CD1c-positive myeloid dendritic cell (primary cell): ENCODE measurements around the gene PSME4.

ENCODE experiments used
- DNase-seq: peaks from one replicate; pipeline ENCODE4 v3.0.0-alpha.2; 2016; ENCODE audit errors: extremely low spot score

PSME4 gene, protein sequence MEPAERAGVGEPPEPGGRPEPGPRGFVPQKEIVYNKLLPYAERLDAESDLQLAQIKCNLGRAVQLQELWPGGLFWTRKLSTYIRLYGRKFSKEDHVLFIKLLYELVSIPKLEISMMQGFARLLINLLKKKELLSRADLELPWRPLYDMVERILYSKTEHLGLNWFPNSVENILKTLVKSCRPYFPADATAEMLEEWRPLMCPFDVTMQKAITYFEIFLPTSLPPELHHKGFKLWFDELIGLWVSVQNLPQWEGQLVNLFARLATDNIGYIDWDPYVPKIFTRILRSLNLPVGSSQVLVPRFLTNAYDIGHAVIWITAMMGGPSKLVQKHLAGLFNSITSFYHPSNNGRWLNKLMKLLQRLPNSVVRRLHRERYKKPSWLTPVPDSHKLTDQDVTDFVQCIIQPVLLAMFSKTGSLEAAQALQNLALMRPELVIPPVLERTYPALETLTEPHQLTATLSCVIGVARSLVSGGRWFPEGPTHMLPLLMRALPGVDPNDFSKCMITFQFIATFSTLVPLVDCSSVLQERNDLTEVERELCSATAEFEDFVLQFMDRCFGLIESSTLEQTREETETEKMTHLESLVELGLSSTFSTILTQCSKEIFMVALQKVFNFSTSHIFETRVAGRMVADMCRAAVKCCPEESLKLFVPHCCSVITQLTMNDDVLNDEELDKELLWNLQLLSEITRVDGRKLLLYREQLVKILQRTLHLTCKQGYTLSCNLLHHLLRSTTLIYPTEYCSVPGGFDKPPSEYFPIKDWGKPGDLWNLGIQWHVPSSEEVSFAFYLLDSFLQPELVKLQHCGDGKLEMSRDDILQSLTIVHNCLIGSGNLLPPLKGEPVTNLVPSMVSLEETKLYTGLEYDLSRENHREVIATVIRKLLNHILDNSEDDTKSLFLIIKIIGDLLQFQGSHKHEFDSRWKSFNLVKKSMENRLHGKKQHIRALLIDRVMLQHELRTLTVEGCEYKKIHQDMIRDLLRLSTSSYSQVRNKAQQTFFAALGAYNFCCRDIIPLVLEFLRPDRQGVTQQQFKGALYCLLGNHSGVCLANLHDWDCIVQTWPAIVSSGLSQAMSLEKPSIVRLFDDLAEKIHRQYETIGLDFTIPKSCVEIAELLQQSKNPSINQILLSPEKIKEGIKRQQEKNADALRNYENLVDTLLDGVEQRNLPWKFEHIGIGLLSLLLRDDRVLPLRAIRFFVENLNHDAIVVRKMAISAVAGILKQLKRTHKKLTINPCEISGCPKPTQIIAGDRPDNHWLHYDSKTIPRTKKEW (N-terminal part only)

DNA sequence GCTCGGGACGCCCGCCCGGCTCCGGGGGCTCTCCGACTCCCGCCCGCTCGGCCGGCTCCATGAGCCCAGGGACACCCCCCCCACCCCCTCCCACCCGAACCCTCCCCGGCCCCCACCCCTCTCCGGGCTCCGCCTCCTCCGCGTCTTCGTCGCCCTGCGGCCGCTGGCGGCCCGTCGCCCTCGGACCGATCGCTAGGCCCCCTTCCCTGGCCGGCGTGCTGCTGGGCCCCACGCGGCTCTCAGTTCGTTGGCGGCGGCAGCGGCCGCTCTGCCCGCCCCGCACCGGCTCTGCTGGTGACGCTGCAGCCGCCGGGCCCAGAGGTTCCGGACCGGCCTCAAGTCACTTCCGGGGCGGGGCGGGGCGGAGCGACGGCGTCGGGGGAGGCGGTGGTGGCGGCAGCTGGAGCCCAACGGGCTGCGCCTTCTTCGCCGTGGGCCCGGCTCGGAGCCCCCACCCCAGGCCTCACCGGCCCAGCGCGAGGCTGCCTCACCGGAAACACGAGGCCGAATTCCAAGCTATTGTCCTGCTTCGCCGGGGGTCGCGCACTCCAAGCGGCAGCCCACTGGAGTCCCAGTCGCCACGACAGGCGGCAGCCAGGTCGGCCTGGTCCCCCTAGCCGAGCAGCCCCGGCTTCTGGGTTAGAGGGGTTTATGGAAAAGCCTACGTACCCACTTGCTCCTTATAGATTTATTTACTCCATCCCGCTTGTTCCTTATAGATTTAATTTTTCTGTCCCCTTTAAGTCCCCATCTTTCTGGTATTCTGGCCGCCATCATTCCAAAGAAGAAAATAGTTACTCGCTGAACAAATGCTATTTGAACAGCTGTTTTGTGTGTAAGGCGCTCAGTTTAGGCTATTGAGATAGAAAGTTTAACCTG, at the start of gene PSME4:
PSME4 (minus strand) TSS at position 270 of the 879 bp plus-strand sequence; CDS start at position 61, 209 bp downstream.
- DNase-seq = peak; percentile 95

DNA sequence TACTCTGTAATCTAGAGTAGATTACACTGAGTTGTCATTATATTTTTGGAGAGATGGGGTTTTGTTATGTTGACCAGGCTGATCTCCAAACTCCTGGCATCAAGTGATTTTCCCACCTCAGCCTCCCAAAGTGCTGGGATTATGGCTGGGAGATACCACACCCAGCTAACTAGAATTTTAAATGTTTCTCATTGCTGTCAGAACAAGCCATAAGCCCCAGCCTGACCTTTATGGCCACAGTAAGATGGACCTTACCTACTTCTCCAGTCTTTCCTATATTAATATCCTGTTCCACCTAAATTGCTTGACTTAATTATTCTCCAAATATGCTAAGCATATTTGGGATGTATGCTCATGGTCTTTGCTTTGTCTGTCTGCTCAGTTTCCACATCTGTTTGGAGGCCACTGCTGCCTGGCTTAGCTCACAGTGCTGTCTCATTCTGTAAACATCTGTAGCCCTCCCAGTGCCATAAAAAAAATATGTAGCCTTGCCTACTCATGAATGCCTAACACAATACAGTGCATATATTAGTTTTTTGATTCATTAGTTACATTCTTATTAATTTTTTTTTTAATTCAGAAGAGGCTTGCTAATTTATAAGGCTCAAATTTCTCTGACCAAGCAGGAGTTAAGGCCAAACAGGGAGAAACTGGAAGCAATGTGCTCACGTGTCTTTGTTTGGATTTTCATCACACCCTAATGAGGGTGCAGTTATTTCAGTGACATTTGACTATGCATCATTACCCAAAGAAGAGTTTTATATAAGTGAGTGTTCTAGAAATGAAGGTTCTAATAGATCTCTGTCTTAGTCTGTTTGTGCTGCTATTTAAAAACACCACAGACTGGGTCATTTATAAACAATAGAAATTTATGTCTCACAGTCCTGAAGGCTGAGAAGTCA, 45.3 kb upstream of the PSME4 start:
- DNase-seq = no peak

DNA sequence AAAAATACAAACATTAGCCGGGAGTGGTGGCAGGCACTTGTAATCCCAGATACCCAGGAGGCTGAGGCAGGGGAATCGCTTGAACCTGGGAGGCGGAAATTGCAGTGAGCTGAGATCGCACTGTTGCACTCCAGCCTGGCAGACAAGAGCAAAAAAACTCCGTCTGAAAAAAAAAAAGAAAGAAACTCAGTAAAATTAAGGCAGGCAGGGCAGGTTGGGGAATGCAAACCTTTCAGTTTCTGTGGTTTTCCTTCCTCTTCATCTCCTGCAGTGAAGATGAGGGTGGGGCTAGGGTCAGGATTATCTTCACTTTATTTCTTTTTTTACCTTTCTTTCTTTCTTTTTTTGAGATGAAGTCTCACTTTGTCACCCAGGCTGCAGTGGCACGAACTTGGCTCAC, 43.2 kb upstream of the PSME4 start:
- DNase-seq = no peak

DNA sequence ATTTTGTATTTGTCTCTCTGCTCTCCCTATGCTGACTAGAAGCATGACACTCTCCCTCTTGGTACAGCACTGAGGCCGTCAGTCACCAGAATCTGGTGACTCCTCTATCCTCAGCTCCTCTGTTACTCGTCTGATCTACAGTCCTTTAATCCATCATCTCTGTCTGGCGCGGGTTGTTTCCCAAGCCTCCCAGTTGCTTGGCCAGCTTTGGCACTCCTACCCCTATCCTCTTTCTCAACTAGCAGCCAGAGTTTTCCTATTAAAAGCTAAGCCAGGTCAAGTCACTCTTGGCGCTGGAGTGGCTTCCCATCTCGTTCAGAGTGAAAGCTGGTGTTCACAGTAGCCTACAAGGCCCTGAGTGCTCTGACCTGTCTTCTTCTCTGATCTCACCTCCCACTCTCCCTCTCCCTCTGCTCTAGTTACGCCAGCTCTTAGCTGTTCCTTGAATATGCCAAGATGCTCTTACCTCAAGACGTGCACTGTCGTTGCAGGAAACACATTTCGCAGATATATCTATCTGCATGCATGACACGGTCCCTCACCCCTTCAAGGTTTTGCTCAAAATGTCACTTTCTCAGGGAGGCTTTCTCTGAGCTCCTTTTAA, 41.8 kb upstream of the PSME4 start:
- no peak for DNase-seq

DNA sequence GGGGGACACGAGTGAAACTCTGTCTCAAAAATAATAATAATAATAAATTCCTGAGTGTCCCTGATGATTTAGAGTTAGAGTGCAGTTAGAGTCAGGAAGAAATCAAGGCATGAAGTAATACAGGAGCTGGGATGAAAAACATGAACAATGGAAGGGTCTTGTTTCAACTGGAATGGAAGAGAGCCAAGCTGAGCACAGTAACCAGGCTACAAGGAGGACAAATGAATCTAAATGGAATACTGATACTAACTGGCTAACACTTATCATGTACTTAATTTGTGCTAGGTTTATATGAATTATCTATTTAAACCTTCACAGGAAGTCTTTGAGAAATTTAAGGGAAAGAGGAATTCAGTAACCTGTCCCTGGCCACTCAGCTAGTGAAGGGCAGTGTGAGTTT, 38.8 kb upstream of the PSME4 start:
- no peak for DNase-seq

DNA sequence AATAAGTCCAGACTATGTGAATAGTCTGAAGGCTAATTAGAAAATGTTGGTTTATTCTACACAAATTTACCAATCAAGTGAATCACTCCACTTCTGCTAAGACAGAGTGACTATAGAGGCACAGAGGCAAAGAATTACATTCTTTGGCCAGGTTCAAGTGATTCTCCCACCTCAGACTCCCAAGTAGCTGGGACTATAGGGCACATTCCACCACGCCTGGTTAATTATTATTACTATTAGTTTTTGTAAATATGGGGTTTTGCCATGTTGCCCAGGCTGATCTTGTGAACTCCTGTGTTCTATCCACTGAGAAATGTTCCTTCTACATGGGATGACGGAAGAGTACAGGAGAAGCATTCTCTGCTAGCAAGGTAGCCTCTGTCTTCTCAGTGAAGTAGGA, 37.6 kb upstream of the PSME4 start:
- DNase-seq = no peak

DNA sequence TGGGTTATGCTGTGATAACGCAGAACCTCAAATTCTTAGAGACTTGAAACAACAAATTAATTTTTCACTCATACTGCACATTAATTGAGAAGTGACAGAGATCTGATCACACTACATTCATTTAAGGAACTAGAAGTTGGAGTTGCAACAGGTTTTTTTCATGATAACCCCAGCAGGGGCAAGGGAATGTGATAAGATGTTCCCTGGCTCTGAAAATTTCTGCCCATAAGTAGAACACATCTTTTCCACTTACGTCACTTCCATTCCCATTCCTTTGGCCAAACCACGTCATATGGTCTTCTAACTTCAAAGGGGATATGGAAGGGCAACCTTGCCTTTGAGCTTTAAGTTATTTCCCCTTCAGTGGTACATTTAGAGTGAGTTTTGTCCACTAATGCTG, 29.7 kb upstream of the PSME4 start:
- no peak for DNase-seq

DNA sequence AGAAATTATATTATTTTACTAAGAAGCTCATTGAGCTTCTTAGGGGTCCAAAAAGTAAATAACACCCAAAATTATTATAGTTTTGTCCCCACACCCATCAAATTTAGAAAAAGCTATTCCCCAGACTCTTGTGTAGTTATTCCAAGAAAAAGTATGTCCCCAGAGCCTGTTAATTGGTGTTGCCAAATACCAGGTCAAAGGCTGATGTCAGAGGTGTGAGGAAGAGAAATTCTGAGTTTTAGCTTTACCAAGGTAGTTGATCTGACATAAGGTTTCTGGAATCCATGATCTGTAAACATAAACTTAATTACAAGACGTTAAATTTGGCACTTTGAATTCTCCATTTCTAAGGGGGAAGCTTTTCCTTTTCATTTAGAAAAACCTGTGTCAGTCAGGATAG, 29.3 kb upstream of the PSME4 start:
- no peak for DNase-seq

DNA sequence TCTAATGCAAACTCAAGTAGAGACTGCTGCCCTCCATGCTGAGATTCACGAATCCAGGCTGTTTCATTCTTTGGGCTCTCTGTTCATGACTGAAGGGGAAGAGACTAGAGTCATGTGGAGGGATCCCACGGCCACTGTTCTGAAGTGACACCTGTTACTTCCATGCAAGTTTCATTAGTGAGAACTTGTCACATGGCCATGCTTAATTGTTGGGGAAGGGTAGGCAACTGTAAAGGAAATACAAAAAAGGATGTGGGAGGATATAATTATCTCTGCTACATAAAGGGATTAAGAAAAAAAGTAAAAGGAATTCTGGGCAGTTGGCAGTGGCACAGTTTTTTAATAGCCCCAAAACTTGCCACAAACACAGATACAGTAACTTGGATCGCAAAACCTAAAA, 28.0 kb upstream of the PSME4 start:
- no peak for DNase-seq

DNA sequence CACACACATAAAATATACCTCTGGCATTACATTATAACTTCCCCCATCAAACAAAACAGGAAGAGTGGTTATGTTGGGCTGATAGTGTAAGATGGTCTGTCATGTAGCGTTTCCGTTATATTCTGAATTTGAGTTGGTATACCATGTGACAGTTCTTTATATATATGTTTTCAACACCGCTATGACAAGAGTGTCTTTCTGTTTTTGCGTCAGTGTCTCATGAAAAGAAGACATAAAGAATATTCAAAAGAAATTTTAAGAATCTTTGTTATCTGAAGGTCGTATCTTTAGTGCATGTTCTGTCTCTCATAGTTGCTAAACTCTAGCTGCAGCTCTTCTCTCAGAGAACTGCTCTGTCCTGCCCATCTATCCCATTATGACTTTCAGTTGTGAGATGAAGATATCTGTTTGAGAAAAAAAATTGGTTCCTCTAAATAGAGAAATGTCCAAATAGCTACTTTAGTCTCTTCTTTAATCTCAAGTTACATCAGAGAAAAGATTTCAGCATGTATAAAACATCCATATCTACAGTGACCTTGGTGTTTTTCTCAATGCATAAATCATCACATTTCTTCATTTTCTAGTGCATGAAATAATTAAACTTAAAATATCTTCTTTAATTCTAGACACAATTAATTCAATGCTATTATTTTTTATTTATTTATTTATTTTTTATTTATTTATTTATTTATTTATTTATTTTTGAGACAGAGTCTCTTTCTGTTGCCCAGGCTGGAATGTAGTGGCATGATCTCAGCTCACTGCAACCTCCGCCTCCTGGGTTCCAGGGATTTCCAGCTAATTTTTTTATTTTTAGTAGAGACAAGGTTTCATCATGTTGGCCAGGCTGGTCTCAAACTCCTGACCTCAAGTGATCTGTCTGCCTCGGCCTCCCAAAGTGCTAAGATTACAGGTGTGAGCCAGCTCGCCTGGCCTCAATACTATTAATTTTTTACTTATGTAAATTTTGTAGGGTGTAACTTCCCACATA, 24.3 kb upstream of the PSME4 start:
- DNase-seq = peak; percentile 32

DNA sequence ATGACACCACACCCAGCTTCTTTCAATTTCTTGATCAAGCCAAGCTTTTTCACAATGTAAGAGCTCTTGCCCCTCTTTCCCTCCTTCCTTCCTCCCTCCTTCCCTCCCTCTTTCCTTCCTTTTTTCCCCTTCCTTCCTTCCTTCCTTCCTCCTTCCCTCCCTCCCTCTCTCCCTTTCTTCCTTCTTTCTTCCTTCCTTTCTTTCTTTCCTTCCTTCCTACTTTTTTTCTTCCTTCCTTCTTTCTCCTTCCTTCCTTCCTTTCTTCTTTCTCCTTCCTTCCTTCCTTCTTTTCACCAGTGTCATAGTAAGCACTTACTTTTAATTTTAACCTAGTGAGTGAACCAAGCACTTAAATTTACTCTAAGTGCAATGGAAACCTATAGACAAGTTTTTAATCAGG, 21.2 kb upstream of the PSME4 start:
- no peak for DNase-seq

DNA sequence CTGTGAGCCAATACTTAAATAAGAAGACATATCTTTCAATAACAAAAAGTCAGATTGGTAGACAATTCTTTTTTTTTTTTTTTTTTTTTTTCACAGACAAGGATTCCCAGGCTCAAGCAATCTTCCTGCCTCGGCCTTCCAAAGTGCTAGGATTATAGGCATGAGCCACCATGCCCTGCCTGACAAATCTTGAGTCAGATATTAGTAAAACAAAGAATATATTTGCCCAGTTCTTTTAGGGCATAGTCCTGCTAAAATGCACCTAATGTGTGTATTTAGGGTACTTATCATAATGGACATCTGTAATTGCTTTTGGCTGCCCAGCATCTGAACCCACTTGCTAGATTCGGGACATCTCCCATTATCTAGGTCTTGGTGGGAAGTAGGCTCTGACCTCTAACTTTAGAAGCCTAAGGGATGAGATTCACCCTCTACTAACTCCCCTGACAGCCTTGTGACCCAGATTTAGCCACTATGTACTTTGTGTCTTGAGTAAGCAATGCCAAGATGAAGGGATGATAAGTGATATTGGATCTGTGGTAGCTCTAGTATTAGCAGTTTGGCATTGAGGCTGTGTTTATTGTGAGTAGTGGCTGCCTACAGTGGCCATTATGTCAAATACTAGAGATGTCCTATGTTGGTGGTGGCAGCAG, 18.5 kb upstream of the PSME4 start:
- DNase-seq = no peak

DNA sequence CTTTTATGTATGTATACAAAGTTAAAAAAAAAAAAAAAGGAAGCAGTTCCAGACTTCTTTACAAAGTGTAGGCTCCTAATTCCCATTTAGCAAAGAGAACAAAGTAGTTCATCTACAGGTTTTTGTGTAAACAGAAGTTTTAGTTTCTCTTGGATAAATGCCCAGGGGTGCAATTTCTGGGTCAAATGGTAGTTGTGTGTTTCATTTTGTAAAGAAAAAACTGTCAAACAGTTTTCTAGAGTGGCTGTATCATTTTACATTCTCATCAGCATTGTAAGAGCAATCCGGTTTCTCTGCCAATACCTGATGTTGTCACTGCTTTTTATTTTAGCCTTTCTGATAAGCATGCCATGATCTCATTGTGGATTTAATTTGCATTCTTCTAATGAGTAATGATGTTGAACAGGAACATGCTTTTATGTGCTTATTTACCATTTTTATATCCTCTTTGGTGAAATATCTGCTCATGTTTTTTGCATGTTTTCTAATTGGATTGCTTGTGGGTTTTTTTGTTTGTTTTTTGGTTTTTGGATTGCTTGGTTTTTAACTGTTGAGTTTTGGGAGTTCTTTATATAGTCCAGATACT, 16.6 kb upstream of the PSME4 start:
- no peak for DNase-seq

DNA sequence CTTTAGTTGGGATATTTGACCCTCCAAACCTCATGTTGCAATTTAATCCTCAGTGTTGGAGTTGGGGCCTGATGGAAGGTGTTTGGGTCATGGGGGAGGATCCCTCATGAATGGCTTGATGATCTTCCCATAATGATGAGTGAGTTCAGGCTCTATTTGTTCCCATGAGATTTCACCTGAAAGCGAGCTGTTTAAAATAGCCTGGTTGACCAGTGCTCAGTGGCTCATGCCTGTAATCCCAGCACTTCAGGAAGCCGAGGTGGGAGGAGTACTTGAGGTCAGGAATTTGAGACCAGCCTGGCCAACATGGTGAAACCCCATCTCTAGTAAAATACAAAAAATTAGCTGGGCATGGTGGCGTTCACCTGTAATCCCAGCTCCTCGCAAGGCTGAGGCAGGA, 14.9 kb upstream of the PSME4 start:
- DNase-seq = no peak

DNA sequence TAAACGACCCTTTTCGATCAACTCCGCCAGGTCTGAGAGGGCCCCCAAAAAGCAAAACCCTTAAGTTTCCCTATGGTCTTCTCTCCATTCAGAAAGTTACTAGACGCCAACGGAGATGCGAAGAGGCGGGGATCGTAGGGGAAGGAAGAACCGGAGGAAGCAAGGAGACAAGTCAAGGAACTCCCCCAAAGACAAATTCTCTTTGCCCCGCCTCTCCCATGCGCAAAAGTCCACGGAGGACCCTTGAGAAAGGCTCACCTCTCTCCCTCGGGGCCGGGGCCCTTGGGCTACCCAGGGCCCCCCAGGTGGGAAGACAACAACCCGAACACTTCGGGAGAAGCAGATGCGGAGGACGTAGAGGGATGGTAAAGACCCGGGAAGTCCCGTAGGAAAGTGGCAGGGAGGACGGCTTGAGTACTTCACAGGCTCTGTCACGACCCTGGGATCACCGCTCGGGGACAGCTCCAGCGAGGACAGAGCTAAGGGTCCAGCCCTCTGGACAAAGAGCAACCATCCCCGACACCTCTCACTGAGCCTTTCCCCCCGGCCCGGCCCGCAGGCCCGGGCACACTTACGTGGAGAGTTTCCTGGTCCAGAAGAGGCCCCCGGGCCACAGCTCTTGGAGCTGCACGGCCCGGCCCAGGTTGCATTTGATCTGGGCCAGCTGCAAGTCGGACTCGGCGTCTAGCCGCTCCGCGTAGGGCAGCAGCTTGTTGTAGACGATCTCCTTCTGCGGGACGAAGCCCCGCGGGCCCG, 647 bp downstream of the PSME4 start:
- DNase-seq = peak; percentile 66

DNA sequence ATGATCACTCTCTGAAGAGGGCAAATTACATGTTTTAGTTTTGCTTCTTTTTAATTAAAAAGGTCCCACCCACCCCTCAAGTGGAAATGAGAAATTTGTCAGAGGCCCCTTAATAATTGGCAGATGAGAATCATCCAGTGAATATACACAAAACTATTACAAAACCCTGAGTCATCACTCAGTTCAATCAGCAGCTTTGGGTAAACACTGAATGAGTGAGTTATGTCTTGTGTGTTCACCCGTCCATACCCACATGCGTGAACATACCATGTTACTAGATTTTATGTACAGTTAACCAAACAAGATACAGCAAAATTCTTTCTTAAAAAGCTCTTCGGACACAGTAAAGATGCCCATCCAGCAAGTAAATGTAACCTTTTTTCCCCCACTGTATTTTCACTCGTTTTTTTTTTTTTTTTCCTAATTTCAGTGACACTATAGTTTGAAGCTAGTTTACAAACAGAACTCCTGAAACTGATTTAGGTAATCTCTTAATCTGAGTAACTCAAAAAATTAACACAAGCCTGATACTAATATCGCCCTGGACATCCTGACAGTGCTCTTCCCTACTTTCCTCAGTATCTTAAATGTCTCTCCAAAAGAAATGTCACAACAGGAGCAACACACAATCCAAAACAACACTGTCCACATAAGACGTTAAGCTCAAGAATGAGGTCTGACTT, 1.4 kb downstream of the PSME4 start:
- peak; percentile 45 for DNase-seq
